HL-60 (cell line): ENCODE results near the gene DNAH17.

ENCODE experiments used
- DNase-seq, 2 experiments: peaks; one replicate each; pipeline ENCODE4 v3.0.0-alpha.2; 2010 to 2020; ENCODE audit warnings: low read depth in 1 of 2, low spot score in 1 of 2
- H3K27ac ChIP-seq: fragments of 250-450 bp; sonication (Bioruptor Pico); replicated peaks from 2 replicates; pipeline ENCODE4 v1.5.1; 2020; ENCODE audit warnings: mild to moderate bottlenecking, moderate library complexity
- H3K27me3 ChIP-seq: fragments of 250-450 bp; sonication (Bioruptor Pico); 2 replicates; pipeline ENCODE4 v1.5.1; 2021; ENCODE audit warnings: mild to moderate bottlenecking, moderate library complexity; ENCODE audit not compliant: insufficient read depth, poor library complexity, severe bottlenecking
- H3K4me3 ChIP-seq: replicated peaks from 2 replicates; pipeline ENCODE4 v1.5.1; 2011; ENCODE audit warnings: mild to moderate bottlenecking, control low read depth, low read length; ENCODE audit not compliant: insufficient read depth
- CTCF ChIP-seq: IDR thresholded peaks from one replicate; pipeline ENCODE4 v1.5.1; 2011; ENCODE audit warnings: low read length, control low read depth, inconsistent platforms; ENCODE audit not compliant: insufficient read depth
- GABPA ChIP-seq: IDR thresholded peaks from 2 replicates; pipeline ENCODE4 v1.6.1; 2012; ENCODE audit warnings: low read depth
- POLR2AphosphoS5 ChIP-seq: IDR thresholded peaks from 2 replicates; pipeline ENCODE4 v1.6.1; 2012; ENCODE audit warnings: low read depth
- REST ChIP-seq: IDR thresholded peaks from 2 replicates; pipeline ENCODE4 v1.6.1; 2012; ENCODE audit warnings: low read depth; ENCODE audit not compliant: insufficient replicate concordance
- SPI1 ChIP-seq: IDR thresholded peaks from 2 replicates; pipeline ENCODE4 v1.6.1; 2012; ENCODE audit warnings: low read depth, mild to moderate bottlenecking, borderline replicate concordance

The DNAH17 gene

GRCh38 chr17:78459696-78460095 lies 117.5 kb downstream of the DNAH17 start:
- Histone ChIP-seq H3K4me3 (no peak overlapping the region), H3K27ac (no peak overlapping the region), H3K27me3 (no peaks in the 10 kb centered on the region)
- no peak for DNase-seq
- TF ChIP-seq POLR2AphosphoS5 (no peak), CTCF (no peak), GABPA (no peak), REST (no peak), SPI1 (no peak)

GRCh38 chr17:78458736-78459335 lies 118.4 kb downstream of the DNAH17 start:
- DNase-seq, result no peak
- H3K27ac ChIP-seq, result no peak overlapping the region
- no peak for TF ChIP-seq CTCF
- TF ChIP-seq REST, result no peak
- no peak for TF ChIP-seq SPI1
- no peak for TF ChIP-seq POLR2AphosphoS5
- no peak for TF ChIP-seq GABPA
- no peaks in the 10 kb centered on the region for H3K27me3 ChIP-seq
- H3K4me3 ChIP-seq, result no peak overlapping the region

- H3K4me3 ChIP-seq, result no peak overlapping the region
- no peaks in the 10 kb centered on the region for H3K27me3 ChIP-seq
- TF ChIP-seq CTCF (no peak), SPI1 (no peak), POLR2AphosphoS5 (no peak), REST (no peak), GABPA (no peak)
- H3K27ac ChIP-seq, result no peak overlapping the region
- no peak for DNase-seq
These were observed 119.1 kb downstream of the DNAH17 start for GRCh38 chr17:78458091-78458490.
